ELF-1 (cell line): ENCODE data around the gene GPC1.

Experiments
- DNase-seq: peaks from one replicate; pipeline ENCODE4 v3.0.0-alpha.2; 2016; ENCODE audit warnings: low read depth, low spot score

The GPC1 gene

DNA sequence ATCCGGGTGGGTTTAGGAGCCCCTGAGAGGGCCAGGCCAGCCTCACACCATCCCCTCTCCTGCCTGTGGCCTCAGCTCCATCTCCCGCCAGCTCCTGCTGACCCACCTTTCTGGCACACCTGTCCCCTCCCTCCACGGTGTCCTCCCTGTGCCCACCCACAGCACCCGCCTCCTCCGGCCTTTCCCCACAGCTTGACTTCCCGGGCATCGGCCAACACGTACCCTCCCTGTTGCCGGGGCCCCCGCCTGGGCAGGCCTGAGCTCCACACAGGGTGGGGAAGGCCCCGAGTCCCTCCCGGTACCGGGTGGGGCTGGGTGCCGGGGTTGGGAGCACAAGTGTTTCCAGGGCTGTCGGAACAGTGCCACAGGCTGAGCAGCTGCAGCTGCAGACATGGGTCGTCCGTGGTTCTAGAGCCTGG lies 6.5 kb downstream of the GPC1 start:
- DNase-seq: no peak

DNA sequence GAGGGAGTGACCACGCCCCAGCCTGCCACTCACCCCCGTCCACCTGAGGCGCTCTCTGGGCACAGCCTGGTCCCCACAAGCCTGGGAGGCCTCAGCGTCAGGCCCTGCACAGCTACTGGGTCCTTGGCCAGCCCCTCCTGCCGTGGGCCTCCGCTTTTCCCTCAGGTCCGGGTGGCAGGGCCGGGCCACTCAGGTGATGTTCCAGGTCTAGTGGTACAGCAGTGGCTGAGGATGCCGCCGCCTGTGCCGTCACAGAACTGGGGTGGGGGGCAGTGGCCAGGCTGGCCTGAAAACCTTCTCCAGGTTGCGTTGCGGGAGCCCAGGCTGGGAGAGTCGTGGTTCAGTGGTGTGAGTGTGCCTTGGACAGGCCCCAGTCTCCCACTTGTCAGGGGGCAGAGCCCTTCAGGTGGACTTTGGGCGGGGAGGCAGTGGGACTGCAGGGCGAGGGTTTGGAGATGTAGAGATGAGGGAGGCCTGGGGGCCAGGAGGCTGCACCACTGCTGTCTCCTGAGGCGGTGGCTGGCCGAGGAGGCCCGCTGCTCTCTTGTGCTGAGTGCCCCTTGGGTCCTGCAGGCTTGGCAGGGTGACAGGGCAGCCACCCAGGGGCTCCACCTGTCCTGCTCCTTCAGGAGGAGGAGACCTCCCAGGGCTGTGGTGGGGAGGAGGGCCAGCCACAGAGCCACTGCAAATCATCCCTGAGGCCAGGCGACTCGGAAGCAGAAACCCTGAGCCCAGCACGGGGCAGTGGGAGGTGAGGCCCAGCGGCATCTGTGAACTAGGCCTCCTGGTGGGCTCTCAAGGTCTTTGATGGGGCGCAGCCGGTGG lies 7.6 kb downstream of the GPC1 start:
- no peak for DNase-seq

DNA sequence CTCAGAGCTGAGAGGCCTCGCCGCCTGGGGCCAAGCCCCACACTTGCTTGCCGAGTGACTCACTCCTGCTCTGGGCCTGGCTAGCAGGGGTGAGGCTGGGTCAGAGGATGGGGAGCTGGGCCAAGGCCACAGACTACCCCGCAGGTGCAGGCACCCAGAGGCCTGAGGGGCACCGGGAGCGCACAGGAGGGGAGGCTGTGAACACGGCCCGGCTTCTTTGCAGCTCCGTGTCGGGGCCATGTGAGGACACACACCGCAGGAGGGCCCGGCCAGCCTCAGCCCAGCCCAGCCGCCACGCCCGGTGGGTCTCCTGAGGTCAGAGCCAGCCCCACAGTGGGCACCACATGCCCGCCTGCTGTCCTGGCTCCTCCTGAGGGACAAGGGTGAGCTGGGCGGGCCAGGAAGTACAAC lies 8.4 kb downstream of the GPC1 start:
- DNase-seq: no peak

DNA sequence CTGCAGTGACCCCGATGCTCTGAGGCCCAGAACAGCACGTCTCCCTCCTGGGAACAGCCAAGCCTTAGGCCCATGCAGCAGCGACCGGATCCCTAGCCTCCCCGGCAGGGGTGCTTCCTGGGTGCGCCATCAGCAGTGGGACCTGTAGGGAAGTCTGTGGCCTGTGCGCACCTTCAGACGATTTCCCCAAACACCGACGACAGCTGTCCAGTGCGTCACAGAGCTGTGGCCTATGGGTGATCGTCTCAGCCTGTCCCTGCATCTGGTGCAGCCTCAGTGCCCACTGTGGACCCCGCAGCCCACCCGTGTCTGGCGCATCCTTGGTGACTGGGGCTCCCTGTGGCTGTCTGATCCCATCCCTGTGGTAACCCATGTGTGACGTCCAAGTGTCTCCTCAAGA lies 9.0 kb downstream of the GPC1 start:
- no peak for DNase-seq

- DNase-seq: no peak
Measured at GRCh38 chr2:240445961-240446663, 10.6 kb downstream of the GPC1 start.

DNA sequence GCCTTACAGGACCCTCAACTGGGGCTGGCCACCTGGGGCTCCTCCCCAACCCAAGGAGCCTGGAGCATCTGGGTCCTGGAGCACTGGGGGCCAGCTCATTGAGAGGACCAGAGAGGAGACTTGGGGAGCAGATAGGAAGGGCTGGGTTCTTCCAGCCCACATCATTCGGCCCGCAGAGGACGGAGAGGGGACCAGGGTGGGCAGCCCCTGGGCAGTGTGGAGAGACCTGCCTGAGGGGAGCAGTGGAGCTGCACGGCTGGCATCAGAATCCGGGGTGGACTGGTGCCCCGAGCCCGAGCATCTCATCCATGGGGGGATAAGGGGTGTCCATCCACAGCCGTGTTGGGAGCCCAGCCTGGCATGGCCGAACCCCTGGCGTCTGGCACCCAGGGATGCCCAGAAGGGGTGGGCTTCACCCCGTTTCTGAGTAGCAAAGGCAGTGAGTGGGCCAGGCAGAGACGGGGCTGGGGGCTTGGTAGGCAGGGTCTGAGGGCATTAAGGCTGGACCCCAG lies 11.3 kb downstream of the GPC1 start:
- DNase-seq: no peak

- no peak for DNase-seq
Measured at GRCh38 chr2:240447331-240447730, 11.9 kb downstream of the GPC1 start.

DNA sequence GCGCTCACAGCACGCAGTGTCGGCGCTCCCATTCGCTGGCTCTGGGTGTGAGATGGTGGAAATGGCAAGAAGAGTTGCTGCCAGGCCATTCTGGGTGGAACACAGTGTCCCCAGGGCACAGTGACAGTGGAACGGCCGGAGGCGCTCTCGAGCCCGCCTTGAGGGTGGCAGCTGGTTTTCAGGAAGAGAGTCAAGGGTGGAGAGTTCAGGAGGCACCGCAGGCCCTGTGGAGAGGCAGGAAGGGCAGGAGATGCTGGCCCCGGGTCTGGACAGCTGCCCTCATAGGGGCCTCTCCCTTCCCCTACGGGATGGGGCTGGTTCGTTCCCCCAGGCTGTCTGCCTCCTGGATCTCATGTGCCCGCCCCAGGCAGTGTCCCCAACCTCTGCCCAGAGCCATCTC lies 12.5 kb downstream of the GPC1 start:
- no peak for DNase-seq

DNA sequence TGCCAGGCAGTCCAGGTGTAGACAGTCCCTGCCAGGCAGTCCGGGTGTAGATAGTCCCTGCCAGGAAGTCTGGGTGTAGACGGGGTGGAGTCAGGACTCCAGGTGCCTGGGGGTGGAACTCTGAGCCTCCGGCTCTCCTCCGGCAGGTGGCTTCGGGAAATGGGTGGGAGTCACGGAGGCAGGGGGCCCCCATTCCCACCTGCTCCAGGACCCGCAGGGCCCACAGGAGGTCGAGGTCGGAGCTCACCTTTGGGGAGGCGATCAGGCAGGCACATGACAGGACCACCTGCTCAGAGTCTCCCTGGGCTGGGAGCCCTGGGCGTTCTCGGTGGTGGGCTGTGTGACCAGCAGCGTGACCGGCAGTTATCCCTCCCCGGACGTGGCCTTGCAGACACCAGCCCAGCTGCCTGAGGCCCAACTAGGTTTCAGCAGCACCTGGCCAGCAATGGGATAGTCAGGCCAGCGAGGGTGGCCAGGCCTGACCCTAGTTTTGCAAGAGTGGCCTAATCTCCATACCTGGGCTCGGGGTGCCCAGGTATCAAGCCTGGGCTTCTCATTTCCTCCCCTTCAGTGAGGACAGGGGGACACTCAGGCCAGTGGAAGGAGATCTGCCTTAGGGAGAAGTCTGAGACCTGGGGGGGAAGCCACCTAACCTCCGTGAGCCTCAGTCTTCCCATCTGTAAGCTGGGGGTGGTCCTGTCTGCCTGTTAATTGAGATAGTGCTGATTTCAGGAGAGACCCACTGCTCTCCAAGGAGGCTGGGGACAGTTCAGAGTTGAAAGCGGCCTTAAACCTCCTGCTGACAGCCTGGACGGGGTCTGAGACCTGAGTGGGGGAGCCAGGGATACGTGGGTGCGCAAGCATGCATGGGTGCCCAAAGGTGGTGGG lies 13.2 kb downstream of the GPC1 start:
- no peak for DNase-seq

DNA sequence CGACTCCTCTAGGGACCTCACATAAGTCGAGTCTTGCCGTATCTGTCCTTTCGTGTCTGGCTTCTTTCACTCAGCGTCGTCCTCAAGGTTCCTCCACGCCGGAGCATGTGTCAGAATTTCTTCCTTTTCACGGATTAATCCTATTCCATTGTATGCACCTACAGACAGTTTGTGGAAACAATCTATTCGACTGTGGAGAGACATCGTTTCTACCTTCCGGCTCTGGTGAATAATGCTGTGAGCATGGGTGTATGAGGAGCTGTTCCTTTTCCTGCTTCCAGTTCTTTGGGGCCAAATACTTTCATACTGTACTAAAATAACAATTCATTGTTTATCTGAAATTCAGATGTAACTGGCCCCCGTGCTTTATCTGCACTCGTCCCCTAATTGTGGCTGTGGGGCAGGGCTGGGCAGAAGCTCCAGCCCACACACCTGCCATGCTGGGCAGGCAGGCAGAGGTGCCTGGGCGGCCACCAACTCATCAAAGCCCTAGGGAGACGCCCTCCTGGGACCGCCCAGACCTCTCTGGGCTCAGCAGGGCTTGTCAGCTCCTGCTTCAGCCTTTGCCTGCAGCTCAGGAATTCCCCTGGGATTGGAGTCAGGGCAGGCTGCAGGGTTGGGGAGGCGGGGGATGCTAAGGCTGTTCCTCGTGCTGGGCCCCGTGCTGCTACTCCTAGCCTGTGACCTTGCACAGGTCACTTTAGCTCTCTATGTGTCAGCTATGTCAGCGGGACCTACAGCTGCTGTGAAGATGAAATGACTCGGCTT lies 14.5 kb downstream of the GPC1 start:
- no peak for DNase-seq

GRCh38 chr2:240450532-240451107 lies 15.2 kb downstream of the GPC1 start:
- DNase-seq: no peak

GRCh38 chr2:240451108-240451611 lies 15.7 kb downstream of the GPC1 start:
- no peak for DNase-seq

- DNase-seq: no peak
Measured at GRCh38 chr2:240451791-240452461, 16.5 kb downstream of the GPC1 start.

- DNase-seq: no peak
Measured at GRCh38 chr2:240452462-240453256, 17.2 kb downstream of the GPC1 start.

- DNase-seq: no peak
Measured at GRCh38 chr2:240453461-240454105, 18.1 kb downstream of the GPC1 start.

- DNase-seq: no peak
Measured at GRCh38 chr2:240454106-240454901, 18.8 kb downstream of the GPC1 start.

DNA sequence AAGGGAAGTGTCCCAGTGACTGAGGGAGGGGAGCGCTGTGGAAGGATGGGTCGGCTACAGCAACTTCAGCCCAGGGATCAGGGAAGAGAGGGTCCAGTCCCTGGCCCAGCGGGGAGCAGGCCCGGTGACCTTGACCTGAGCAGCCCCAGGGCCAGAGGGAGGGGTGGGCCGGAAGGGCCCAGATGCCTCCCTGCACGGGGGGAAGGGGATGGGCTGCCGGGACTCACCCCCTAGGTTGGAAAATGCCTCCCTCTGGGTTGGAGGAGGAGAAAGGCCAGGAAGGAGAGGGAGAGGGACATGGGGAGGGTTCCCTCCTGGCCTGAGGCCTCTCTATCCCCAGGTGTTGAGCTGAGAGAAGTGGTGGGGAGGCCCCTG lies 19.8 kb downstream of the GPC1 start:
- no peak for DNase-seq
